Fibroblast of pulmonary artery (primary cell): ENCODE measurements around the gene AACS.

Experiments
- DNase-seq: peaks from one replicate; pipeline ENCODE4 v3.0.0-alpha.2; 2010; ENCODE audit warnings: low read depth
- H3K4me3 ChIP-seq: replicated peaks from 2 replicates; pipeline ENCODE4 v1.5.1; 2011; ENCODE audit warnings: low read depth, mild to moderate bottlenecking, control low read depth, low read length, moderate library complexity
- TF ChIP-seq, protein P1 (sequence below): IDR thresholded peaks from 2 replicates; pipeline ENCODE4 v1.5.1; 2011; ENCODE audit warnings: mild to moderate bottlenecking, control low read depth, low read length, inconsistent platforms; ENCODE audit errors: missing control alignments

The AACS gene

DNA sequence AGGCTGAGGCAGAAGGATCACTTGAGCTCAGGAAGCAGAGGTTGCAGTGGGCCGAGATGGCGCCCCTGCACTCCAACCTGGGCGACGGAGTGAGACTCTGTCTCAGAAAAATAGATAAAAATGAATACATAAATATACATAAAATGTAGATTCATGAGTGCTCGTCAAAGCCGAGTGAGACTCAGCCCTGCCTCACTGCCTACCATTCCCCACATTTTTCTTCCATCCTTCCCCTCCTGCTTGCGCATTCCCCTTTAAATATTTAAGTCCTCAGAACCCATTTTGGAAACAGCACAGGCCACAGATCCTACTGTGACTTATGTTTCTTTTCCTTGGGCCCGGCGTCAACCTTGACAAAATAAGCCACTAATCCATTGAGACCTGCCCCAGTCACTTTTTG is 31.9 kb upstream of the AACS start:
- no peak for DNase-seq
- TF ChIP-seq, protein P1, sequence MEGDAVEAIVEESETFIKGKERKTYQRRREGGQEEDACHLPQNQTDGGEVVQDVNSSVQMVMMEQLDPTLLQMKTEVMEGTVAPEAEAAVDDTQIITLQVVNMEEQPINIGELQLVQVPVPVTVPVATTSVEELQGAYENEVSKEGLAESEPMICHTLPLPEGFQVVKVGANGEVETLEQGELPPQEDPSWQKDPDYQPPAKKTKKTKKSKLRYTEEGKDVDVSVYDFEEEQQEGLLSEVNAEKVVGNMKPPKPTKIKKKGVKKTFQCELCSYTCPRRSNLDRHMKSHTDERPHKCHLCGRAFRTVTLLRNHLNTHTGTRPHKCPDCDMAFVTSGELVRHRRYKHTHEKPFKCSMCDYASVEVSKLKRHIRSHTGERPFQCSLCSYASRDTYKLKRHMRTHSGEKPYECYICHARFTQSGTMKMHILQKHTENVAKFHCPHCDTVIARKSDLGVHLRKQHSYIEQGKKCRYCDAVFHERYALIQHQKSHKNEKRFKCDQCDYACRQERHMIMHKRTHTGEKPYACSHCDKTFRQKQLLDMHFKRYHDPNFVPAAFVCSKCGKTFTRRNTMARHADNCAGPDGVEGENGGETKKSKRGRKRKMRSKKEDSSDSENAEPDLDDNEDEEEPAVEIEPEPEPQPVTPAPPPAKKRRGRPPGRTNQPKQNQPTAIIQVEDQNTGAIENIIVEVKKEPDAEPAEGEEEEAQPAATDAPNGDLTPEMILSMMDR: no peak
- no peak overlapping the region for H3K4me3 ChIP-seq

DNA sequence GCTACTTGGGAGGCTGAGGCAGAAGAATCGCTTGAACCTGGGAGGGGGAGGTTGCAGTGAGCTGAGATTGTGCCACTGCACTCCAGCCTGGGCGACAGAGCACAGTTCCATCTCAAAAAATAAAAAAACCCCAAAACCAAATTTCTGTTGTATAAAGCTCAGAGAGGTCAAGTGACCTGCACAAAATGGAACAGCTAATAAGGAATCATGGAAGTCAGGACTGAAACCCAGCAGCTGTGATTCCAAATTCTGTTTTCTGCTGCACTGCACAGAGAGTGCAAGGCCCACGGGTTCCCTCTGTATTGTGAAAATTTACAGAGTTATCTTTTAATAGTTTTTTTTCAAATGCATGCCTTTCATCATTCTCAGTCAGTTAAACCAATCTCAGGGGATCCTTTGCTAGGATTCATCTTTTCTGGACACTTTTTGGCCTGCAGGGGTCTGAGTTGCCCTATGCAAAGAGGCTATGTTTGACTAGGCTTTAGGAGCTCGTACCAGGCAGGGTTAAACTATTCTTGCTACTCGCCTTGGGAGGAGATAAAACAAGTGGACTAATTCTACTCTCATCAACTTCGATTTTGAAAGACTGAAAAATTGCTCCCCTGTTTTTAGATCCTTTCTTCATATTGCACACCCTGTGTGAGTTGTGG is 26.1 kb upstream of the AACS start:
- TF ChIP-seq, protein P1: no peak
- H3K4me3 ChIP-seq: no peak overlapping the region
- no peak for DNase-seq

DNA sequence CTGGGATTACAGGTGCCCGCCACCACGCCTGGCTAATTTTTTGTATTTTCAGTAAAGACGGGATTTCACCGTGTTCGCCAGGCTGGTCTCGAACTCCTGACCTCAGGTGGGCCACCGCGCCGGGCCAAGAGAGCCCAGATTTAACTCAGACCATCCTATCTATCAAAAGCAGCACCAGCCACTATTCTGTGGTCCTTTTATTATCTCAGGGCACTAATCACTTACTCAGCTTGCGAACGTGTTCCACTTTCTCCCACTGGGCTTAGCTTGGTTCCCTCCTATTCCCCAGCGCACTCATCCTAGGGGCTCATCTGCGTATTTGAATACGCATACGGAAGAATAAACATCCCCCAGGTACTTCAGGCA is 16.2 kb upstream of the AACS start:
- TF ChIP-seq, protein P1: no peak
- H3K4me3 ChIP-seq: peak overlapping the region; percentile 66
- DNase-seq: no peak

DNA sequence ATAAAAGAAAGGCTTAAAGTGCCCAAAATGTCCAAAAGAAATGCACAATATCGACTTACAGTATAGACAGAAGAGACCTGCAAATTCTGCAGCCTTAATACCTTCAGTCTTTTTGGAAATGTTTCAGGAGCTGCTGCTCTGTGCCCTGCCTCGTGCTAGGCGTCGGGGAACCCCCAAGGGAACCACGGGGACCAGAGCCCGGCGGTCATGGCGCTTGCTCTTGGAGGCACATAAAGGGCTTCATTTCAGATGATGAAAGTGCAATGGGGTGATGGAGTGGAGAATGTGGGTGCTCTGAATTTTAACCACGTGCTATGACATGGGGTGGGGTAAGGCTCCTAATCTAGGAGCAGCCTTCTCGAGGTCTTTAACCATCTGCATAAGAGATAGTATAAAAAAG is 14.8 kb upstream of the AACS start:
- TF ChIP-seq, protein P1: no peak
- DNase-seq: no peak
- no peak overlapping the region for H3K4me3 ChIP-seq

DNA sequence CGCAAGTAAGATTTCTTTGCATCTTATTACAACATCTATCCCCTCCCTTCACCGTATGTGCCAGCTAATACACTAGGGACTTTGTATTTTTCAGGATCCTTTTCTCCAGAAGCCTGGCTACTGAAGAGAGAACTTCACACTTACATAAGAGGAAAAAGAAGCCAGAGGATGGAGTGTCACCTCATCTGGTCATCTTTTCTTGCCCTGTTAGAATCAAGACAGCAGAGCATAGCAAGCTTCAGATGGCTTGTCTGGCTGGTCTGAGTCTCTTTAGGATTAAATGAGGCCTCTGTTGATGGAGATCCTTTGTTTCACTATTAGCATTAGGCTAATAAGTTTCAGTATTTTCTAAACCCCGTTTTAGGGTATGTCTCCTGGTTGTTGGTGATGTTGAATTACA is 14.4 kb upstream of the AACS start:
- no peak overlapping the region for H3K4me3 ChIP-seq
- TF ChIP-seq, protein P1: no peak
- no peak for DNase-seq

DNA sequence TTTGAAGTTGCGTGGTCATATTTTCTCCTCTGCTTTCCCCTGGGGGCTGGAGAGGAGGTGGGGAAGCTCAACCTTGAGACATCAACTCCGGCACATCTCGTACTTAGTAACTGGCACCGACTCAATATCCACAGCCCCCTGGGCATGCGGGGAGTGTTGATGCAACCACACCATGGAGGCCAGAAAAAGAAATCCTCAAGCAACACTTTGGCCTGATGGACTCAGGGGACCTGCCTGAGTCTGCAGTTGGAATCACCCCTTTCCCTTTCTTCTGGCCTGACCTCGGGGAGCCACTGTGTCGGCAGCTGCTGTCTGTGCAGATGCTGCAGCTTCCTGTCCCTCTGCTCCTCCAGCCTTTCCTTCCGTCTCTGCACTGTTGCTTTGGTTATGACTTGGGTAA is 11.4 kb upstream of the AACS start:
- no peak for DNase-seq
- H3K4me3 ChIP-seq: no peak overlapping the region
- TF ChIP-seq, protein P1: no peak

DNA sequence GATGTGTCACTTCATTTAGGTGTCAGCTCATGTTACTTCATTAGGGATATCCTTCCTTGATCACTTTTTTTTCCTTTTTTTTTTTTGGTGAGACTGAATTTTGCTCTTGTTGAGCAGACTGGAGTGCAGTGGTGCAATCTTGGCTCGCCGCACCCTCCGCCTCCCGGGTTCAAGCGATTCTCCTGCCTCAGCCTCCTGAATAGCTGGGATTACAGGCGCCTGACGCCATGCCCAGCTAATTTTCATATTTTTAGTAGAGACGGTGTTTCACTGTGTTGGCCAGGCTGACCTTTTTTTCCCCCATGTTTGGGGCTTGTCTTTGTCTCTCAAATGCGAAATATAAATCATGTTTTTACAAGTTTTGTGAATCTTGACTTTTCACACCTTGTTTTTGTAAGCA is 9.6 kb upstream of the AACS start:
- TF ChIP-seq, protein P1: no peak
- no peak overlapping the region for H3K4me3 ChIP-seq
- no peak for DNase-seq
